ENCODE data around the gene PBOV1.

Gene PBOV1

GRCh38 chr6:138257638-138258040 lies 39.3 kb upstream of the PBOV1 start:
- no peak for TF ChIP-seq ZFP30 (CRISPR knock-in tag; IDR thresholded peaks at IDR 0.05)
- no peak for TF ChIP-seq PATZ1 (CRISPR knock-in tag; IDR thresholded peaks at IDR 0.05; ENCODE audit: borderline replicate concordance)
- no peak for TF ChIP-seq TCF4 (CRISPR knock-in tag; IDR thresholded peaks at IDR 0.05; ENCODE audit: borderline replicate concordance)
- no peak for TF ChIP-seq PPARA (CRISPR knock-in tag; IDR thresholded peaks at IDR 0.05; ENCODE audit: borderline replicate concordance)
- TF ChIP-seq SNAI2 (CRISPR knock-in tag; IDR thresholded peaks at IDR 0.05): no peak
- TF ChIP-seq RARB (CRISPR knock-in tag; IDR thresholded peaks at IDR 0.05): no peak
- TF ChIP-seq GLIS3 (CRISPR knock-in tag; IDR thresholded peaks at IDR 0.05): no peak
- no peak for TF ChIP-seq TSHZ2 (CRISPR knock-in tag; IDR thresholded peaks at IDR 0.05)
- no peak for TF ChIP-seq ZNF8 (CRISPR knock-in tag; IDR thresholded peaks at IDR 0.05)
- no peak for TF ChIP-seq OSR1 (CRISPR knock-in tag; IDR thresholded peaks at IDR 0.05)
- no peak for ATAC-seq

GRCh38 chr6:138255443-138255842 lies 37.2 kb upstream of the PBOV1 start:
- TF ChIP-seq ZFP3 (CRISPR knock-in tag; IDR thresholded peaks at IDR 0.05): no peak
- no peak for ATAC-seq

GRCh38 chr6:138253731-138254130 lies 35.4 kb upstream of the PBOV1 start:
- no peak for ATAC-seq
- no peak for TF ChIP-seq PATZ1 (CRISPR knock-in tag; IDR thresholded peaks at IDR 0.05; ENCODE audit: borderline replicate concordance)

- ATAC-seq: no peak
- TF ChIP-seq OSR1 (CRISPR knock-in tag; IDR thresholded peaks at IDR 0.05) (no peak), ISL1 (CRISPR knock-in tag; IDR thresholded peaks at IDR 0.05) (no peak), TCF4 (CRISPR knock-in tag; IDR thresholded peaks at IDR 0.05; ENCODE audit: borderline replicate concordance) (no peak), GLIS3 (CRISPR knock-in tag; IDR thresholded peaks at IDR 0.05) (no peak), CSRNP3 (CRISPR knock-in tag; IDR thresholded peaks at IDR 0.05) (no peak), TSHZ2 (CRISPR knock-in tag; IDR thresholded peaks at IDR 0.05) (no peak), PPARA (CRISPR knock-in tag; IDR thresholded peaks at IDR 0.05; ENCODE audit: borderline replicate concordance) (no peak), PATZ1 (CRISPR knock-in tag; IDR thresholded peaks at IDR 0.05; ENCODE audit: borderline replicate concordance) (no peak), ZC3H10 (CRISPR knock-in tag; IDR thresholded peaks at IDR 0.05) (no peak), ZFP30 (CRISPR knock-in tag; IDR thresholded peaks at IDR 0.05) (no peak), TOX (CRISPR knock-in tag; IDR thresholded peaks at IDR 0.05; ENCODE audit: borderline replicate concordance) (no peak), ZNF8 (CRISPR knock-in tag; IDR thresholded peaks at IDR 0.05) (no peak), ZNF70 (CRISPR knock-in tag; IDR thresholded peaks at IDR 0.05) (no peak), SNAI2 (CRISPR knock-in tag; IDR thresholded peaks at IDR 0.05) (no peak), BACH2 (CRISPR knock-in tag; IDR thresholded peaks at IDR 0.05; ENCODE audit: borderline replicate concordance) (no peak), CREB5 (CRISPR knock-in tag; IDR thresholded peaks at IDR 0.05; ENCODE audit: low read depth) (no peak)
Observed at GRCh38 chr6:138250513-138251247, 32.4 kb upstream of the PBOV1 start.
